Natural killer cell (primary cell): ENCODE measurements around the gene RIPPLY2. TPM values are rescaled to one million over a fixed set of nuclear protein-coding genes. Genes with fewer than 3 reads are reported as not detected.

ENCODE experiments used
- ATAC-seq, 3 donors: fragments of 150-1000 bp in 2 of 3; fragments of 200-7000 bp in 1 of 3; cut with Tn5 transposase; 1 replicate in 1 of 3; 2 replicates in 2 of 3; pipeline ENCODE4 v1.10.0; 2021; ENCODE audit warnings: mild to moderate bottlenecking in 2 of 3, moderate library complexity in 2 of 3
- DNase-seq, 2 donors: peaks; one replicate each; pipeline versions ENCODE4 v3.0.0 to v3.0.0-alpha.2; 2013 to 2021; ENCODE audit warnings: mixed read lengths in 1 of 2
- H3K27ac ChIP-seq: one replicate; pipeline ENCODE4 v1.5.1; 2013; ENCODE audit warnings: mild to moderate bottlenecking, low read length
- H3K27me3 ChIP-seq: one replicate; pipeline ENCODE4 v1.6.1; 2013; ENCODE audit warnings: low read length; ENCODE audit not compliant: control insufficient read depth, insufficient read depth
- H3K36me3 ChIP-seq: one replicate; pipeline ENCODE4 v1.6.1; 2013; ENCODE audit warnings: low read length; ENCODE audit not compliant: control insufficient read depth, insufficient read depth
- H3K4me1 ChIP-seq: one replicate; pipeline ENCODE4 v1.6.1; 2013; ENCODE audit warnings: low read length; ENCODE audit not compliant: control insufficient read depth, insufficient read depth
- H3K4me3 ChIP-seq: one replicate; pipeline ENCODE4 v1.5.1; 2013; ENCODE audit warnings: low read length
- H3K9me3 ChIP-seq: one replicate; pipeline ENCODE4 v1.6.1; 2013; ENCODE audit warnings: low read length; ENCODE audit not compliant: control insufficient read depth, insufficient read depth
- H3K27ac Mint-ChIP-seq, 2 donors: one replicate each; pipeline ENCODE4 v1.8.0; 2022; ENCODE audit warnings: mild to moderate bottlenecking in 2 of 2, mixed read lengths in 2 of 2, moderate library complexity in 1 of 2
- H3K27me3 Mint-ChIP-seq, 2 donors: one replicate each; pipeline ENCODE4 v1.8.0; 2022; ENCODE audit warnings: low read depth in 2 of 2, mixed read lengths in 2 of 2
- H3K36me3 Mint-ChIP-seq: one replicate; pipeline ENCODE4 v1.8.0; 2022; ENCODE audit warnings: mixed read lengths
- H3K4me1 Mint-ChIP-seq, 2 donors: one replicate each; pipeline ENCODE4 v1.8.0; 2022; ENCODE audit warnings: mixed read lengths in 2 of 2
- H3K4me3 Mint-ChIP-seq: one replicate; pipeline ENCODE4 v1.8.0; 2022; ENCODE audit warnings: mild to moderate bottlenecking, moderate library complexity, mixed read lengths
- H3K9me3 Mint-ChIP-seq, 2 donors: one replicate each; pipeline ENCODE4 v1.8.0; 2022; ENCODE audit warnings: mixed read lengths in 2 of 2
- WGBS: methylation state at CpG from one replicate; pipeline ENCODE4 v1.1.7; 2013; ENCODE audit warnings: missing lambda C conversion rate; ENCODE audit not compliant: insufficient coverage; 5-methylcytosine and 5-hydroxymethylcytosine counted together
- intact Hi-C: fragments of 100-400 bp; cut with micrococcal nuclease; formaldehyde crosslinking; loops from one replicate; pipeline ENCODE4 v1.14.2; 2022
- total RNA-seq, 4 donors: library from RNA; stranded (reverse); fragments of 120-200 nt in 1 of 4; gene quantifications; one replicate each; pipeline versions ENCODE4 v1.2.3 to v1.2.4, GENCODE V29; 2013 to 2022
- TF ChIP-seq, protein P1 (sequence below): fragments of 200-600 bp; IDR thresholded peaks from one replicate; pipeline ENCODE4 v1.8.0; 2022; ENCODE audit warnings: antibody characterized with exemption

Gene RIPPLY2
- total RNA-seq, 3 donors from 2014 or later (not counting 1 experiment from before 2014, with no cell fraction given) = not detected

DNA sequence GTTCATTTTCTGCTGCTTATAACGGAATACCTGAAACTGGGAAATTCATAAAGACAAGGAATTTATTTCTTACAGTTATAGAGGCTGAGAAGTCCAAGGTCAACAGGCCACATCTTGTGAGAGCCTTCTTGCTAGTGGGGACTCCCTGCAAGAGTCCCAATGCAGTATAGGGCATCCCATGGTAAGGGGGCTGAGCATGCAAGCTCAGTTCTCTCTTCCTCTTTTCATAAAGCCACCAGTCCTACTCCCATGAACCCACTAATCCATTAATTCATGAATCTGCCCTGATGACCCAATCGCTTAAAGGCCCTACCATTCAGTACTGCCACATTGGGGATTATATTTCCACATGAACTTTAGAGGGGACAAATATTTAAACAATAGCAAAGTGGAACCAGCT, 32.8 kb downstream of the RIPPLY2 start:
- Histone ChIP-seq H3K9me3 (no peaks in the 10 kb centered on the region), H3K4me1 (no peaks in the 10 kb centered on the region), H3K36me3 (no peaks in the 10 kb centered on the region), H3K27ac (no peak overlapping the region), H3K4me3 (no peak overlapping the region), H3K27me3 (no peaks in the 10 kb centered on the region)
- peaks cover 25 to 29% of the 10 kb centered on the region in 2 donors for H3K4me1 Mint-ChIP-seq
- H3K9me3 Mint-ChIP-seq = no peaks in the 10 kb centered on the region
- DNase-seq = no peak
- no peak overlapping the region for H3K4me3 Mint-ChIP-seq
- H3K27me3 Mint-ChIP-seq = no peaks in the 10 kb centered on the region
- 100% methylated on average over 2 of the region's 2 CpGs for WGBS
- ATAC-seq = no peak
- H3K36me3 Mint-ChIP-seq = no peaks in the 10 kb centered on the region
- no peak overlapping the region for H3K27ac Mint-ChIP-seq
- intact Hi-C loops = no loop called here
- TF ChIP-seq, protein P1, sequence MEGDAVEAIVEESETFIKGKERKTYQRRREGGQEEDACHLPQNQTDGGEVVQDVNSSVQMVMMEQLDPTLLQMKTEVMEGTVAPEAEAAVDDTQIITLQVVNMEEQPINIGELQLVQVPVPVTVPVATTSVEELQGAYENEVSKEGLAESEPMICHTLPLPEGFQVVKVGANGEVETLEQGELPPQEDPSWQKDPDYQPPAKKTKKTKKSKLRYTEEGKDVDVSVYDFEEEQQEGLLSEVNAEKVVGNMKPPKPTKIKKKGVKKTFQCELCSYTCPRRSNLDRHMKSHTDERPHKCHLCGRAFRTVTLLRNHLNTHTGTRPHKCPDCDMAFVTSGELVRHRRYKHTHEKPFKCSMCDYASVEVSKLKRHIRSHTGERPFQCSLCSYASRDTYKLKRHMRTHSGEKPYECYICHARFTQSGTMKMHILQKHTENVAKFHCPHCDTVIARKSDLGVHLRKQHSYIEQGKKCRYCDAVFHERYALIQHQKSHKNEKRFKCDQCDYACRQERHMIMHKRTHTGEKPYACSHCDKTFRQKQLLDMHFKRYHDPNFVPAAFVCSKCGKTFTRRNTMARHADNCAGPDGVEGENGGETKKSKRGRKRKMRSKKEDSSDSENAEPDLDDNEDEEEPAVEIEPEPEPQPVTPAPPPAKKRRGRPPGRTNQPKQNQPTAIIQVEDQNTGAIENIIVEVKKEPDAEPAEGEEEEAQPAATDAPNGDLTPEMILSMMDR = no peak

GRCh38 chr6:83889621-83890020, 36.5 kb downstream of the RIPPLY2 start:
- H3K9me3 Mint-ChIP-seq = no peaks in the 10 kb centered on the region
- TF ChIP-seq, protein P1 = no peak
- no peaks in the 10 kb centered on the region for H3K27me3 ChIP-seq
- H3K27ac ChIP-seq = no peak overlapping the region
- intact Hi-C loops = no loop called here
- DNase-seq (no peak), ATAC-seq (no peak)
- WGBS = 91% methylated on average over 1 of the region's 1 CpG
- H3K36me3 ChIP-seq = peaks cover 4% of the 10 kb centered on the region
- no peaks in the 10 kb centered on the region for H3K4me1 ChIP-seq
- no peak overlapping the region for H3K27ac Mint-ChIP-seq
- no peak overlapping the region for H3K4me3 ChIP-seq
- H3K9me3 ChIP-seq = no peaks in the 10 kb centered on the region
- H3K36me3 Mint-ChIP-seq = no peaks in the 10 kb centered on the region
- no peak overlapping the region for H3K4me3 Mint-ChIP-seq
- peaks cover 37 to 49% of the 10 kb centered on the region in 2 donors for H3K4me1 Mint-ChIP-seq
- H3K27me3 Mint-ChIP-seq = no peaks in the 10 kb centered on the region

GRCh38 chr6:83890520-83890919, 37.4 kb downstream of the RIPPLY2 start:
- 95% methylated on average over 2 of the region's 4 CpGs for WGBS
- Histone ChIP-seq H3K4me3 (no peak overlapping the region), H3K27me3 (no peaks in the 10 kb centered on the region), H3K9me3 (no peaks in the 10 kb centered on the region), H3K4me1 (no peaks in the 10 kb centered on the region), H3K27ac (no peak overlapping the region), H3K36me3 (peaks cover 4% of the 10 kb centered on the region)
- intact Hi-C loops = no loop called here
- DNase-seq (no peak), ATAC-seq (no peak)
- no peaks in the 10 kb centered on the region for H3K36me3 Mint-ChIP-seq
- no peak overlapping the region for H3K4me3 Mint-ChIP-seq
- peaks cover 35 to 47% of the 10 kb centered on the region in 2 donors for H3K4me1 Mint-ChIP-seq
- TF ChIP-seq, protein P1 = no peak
- H3K9me3 Mint-ChIP-seq = no peaks in the 10 kb centered on the region
- no peak overlapping the region for H3K27ac Mint-ChIP-seq
- no peaks in the 10 kb centered on the region for H3K27me3 Mint-ChIP-seq

DNA sequence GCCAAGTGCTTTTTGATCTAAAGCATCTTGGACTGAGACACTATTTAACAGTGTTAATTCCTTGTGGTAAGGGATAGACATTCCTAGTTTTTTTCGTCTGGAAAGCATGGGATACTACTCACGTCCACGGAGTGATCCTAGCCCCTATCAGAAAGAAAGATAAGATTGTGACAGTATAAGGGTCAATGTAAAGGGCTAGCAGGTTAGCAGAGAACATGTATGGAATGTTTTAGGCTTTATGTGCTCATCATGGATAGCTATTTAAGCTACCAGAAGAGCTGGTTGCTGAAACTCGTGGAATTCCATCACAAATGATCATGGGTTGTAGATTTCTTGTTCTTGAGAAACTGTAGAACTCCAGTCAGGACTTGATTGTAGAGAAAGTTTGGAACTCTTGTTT, 38.4 kb downstream of the RIPPLY2 start:
- H3K9me3 Mint-ChIP-seq = no peaks in the 10 kb centered on the region
- Histone ChIP-seq H3K4me1 (no peaks in the 10 kb centered on the region), H3K36me3 (peaks cover 4% of the 10 kb centered on the region), H3K9me3 (no peaks in the 10 kb centered on the region), H3K27ac (no peak overlapping the region), H3K27me3 (no peaks in the 10 kb centered on the region), H3K4me3 (no peak overlapping the region)
- 89% methylated on average over 4 of the region's 4 CpGs for WGBS
- H3K27ac Mint-ChIP-seq = no peak overlapping the region
- ATAC-seq (no peak), DNase-seq (no peak)
- H3K27me3 Mint-ChIP-seq = no peaks in the 10 kb centered on the region
- H3K4me1 Mint-ChIP-seq = peaks cover 44 to 54% of the 10 kb centered on the region in 2 donors
- no peak overlapping the region for H3K4me3 Mint-ChIP-seq
- intact Hi-C loops = no loop called here
- no peaks in the 10 kb centered on the region for H3K36me3 Mint-ChIP-seq
- TF ChIP-seq, protein P1 = no peak
